NCI-H1105 treated with DMSO at 0.1 percent for 48 hours (cell line): Measurements from ENCODE around the gene ALDH1A3.

Experiments used
- DNase-seq: peaks from one replicate; lab custom pipeline; 2025; lab: John Stamatoyannopoulos, UW

The ALDH1A3 gene

DNA sequence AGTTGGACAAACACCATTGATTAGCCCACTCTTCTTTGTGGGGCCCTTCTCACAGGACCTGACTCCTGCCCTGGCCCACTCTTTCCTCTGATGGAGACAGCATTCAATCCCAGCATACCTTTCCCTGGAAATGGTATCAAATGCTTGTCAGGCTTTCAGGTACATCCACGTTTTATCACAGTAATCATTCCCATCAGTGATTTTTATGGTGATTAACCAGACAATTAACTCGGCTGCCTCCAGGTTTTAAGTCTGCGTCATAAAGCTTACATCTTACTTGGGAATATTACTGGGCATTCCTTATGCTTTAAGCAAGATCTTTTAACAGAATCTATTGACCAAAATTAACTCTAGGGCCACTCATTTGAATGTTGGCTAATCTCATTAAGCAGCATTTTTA, 72.9 kb downstream of the ALDH1A3 start:
- DNase-seq: no peak

DNA sequence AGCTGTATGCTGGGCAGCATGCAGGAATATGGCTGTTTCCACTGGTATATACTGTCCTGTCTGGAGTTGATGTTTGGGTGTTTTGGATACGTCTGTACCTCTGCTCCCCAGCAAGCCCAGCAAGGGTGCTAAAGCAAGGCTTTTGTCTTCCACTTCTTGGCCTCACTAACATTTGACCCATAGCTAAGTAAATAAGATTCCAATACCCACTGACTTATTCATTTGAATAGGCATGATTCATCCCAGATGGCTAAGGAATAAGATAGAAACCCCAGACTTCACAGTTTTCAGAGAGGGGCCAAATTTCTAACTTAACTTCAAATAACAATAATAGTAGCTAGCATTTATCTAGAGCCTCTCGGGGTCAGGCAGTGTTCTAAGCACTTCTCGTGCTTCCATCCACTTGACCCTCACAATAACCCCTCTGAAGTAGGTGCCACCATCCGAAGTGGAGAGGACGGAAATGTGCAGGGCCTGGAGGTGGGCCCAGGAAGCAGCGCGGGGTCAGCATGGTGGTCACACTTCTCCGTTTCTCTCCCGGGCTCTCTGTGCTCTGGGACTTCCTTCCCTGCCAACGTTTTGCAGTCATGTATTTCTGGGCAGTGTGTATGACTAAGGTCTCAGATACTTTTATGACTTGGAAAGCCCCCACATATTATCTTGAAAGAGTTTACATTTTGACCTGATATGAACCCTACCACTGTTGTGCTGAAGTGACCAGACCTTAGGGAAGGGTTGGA, 78.9 kb downstream of the ALDH1A3 start:
- DNase-seq: no peak

DNA sequence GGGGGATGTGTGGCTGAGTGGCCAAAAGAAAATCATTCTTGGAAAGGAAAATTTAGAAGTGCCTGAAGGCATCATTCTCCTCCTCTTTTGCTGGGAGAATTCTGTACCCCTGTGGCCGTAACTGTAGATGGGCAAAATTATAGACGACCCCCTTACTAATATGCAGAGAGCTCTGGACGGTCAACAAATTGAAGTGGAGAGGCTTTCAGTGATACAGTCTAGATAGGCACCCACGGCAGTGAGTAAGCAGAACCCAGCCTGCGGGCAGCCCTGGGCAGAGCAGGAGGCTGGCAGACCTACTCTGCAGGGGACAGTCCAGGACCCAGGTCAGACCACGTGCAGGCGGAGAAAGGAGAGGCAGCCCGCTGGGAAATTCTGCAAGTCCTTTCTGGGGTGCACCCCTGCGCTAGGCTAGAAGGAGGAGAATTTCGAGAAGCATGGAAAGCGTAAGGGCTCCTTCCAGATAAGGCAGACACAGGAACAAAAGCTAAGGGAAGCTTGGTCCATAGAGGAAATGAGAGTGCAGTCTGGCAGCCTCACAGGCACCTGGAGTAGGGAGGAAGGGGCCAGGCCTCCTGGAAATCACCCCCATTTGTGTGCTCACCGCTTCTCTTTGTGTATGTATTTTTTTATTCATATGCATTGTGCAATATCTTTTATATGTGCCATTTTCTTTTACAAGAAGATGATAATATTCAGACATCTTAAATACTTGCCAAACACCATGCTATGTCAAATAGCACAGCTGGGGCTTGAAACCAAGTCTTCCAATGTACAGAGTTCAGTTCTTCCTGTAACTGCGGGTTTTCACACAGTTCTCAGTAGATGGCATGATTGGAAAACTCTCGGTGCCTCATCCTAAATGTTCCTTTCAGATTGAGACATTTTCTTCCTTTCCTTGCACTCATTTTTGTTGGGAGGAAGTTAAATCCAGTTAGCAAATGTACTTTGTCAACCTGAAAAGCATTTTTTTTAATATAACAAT, 79.7 kb downstream of the ALDH1A3 start:
- DNase-seq: no peak
